GM12801 (cell line): Measurements from ENCODE around the gene FBN2.

Experiments
- TF ChIP-seq, protein P1 (sequence below): IDR thresholded peaks from one replicate; pipeline ENCODE4 v1.5.1; 2011; ENCODE audit warnings: control low read depth; ENCODE audit not compliant: insufficient read length; ENCODE audit errors: extremely low read depth

Gene FBN2

DNA sequence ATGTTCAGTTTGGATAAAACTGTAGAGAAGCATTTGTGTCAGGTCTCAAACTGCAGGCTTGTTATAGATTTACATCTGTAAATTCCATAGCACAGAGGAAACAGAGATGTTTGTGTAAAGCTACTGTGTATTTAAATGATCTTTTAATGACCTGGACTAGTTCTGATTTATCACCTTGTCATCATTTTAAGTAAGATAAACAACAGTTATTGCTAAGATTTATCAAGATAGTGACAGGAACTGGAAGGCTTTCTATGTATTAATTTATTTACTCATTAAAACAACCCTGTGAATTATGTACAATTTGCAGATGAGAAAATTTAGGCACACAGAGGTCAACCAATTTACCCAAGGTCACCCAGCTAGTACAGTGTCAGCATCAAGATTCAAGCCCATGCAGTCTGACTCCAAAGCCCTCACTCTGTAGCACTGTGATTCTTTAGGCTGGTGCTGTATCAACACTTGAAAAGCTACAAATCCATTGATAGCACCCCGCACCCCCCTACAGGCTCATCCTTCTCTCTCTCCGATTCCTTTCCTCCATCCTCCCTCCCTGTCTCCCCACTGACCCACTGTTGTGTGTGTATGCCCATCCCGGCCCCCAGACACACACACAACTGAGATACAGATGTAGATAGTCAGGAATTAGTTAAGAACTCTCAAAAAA is 184.5 kb downstream of the FBN2 start:
- TF ChIP-seq, protein P1, sequence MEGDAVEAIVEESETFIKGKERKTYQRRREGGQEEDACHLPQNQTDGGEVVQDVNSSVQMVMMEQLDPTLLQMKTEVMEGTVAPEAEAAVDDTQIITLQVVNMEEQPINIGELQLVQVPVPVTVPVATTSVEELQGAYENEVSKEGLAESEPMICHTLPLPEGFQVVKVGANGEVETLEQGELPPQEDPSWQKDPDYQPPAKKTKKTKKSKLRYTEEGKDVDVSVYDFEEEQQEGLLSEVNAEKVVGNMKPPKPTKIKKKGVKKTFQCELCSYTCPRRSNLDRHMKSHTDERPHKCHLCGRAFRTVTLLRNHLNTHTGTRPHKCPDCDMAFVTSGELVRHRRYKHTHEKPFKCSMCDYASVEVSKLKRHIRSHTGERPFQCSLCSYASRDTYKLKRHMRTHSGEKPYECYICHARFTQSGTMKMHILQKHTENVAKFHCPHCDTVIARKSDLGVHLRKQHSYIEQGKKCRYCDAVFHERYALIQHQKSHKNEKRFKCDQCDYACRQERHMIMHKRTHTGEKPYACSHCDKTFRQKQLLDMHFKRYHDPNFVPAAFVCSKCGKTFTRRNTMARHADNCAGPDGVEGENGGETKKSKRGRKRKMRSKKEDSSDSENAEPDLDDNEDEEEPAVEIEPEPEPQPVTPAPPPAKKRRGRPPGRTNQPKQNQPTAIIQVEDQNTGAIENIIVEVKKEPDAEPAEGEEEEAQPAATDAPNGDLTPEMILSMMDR = no peak

DNA sequence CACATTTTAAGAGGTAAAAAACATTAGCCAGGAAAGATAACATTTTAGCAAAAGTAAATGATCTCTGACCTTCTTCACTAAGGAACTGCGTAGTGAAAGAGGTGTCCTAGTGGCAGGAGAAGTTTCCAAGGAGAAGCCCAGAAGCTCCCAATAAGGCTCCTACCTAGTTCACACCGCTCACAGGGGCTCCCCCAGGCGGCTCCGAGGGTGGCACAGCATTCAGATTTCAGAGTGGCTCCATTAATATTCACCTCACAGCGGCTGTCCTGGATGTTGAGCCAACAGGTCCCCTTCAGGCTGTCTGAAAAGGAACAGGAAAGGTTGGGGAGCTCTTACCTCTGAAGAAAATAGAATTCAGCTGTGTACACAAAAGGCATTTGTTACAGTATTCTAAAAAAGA is 187.3 kb downstream of the FBN2 start:
- TF ChIP-seq, protein P1 = no peak

DNA sequence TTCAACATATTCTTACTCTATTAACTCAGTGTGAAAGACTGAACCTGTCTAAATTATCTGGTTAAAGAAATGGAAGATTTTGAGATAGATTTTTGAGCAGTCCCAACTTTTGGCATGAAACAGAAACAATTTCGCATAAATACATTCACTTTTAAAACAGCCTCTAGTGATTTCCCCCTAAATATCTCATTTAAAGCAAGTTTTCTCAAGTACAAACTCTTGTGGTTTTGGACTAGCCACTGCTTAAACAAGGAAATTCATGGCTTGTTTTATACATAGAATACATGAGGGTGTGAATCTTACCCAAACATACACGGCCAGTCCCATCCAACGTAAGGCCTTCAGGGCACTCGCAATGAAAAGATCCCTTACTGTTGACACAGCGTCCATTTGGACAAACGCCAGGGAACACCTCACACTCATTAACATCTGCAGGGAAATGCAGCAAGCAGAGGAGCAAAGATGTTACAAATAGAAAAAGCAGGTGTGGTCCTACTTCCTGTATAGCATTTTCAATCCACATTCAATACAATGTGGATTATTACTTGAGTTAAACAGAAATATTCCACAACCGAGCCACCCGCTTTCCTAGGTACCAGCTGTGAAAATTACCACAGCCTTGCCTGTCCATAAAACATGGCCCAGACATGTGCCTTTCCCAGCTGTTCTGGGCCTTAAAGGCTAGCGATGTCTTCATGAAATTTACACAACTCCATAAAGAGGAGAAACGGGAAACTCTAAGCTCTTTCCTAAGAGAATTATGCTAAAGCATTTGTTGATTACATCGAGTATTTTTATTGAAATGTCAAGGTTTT is 188.8 kb downstream of the FBN2 start:
- TF ChIP-seq, protein P1 = no peak

DNA sequence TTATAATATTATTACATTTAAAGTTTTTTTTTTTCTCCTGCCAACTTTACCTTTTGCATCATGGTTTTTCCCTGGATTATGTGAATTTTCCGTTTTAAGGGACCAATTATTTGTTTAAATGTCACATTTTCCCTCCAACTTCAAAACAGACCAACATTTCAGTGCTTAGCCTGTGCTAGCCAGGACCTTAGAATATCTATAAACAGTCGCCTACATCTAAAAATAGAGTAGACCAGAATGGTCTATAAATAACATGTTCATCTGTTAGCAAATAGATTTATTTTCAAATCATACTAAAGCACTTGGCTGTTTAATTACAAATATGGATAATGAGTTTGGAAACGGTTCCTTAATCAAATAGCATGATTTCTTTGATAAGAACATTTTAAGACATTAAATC is 192.0 kb downstream of the FBN2 start:
- TF ChIP-seq, protein P1 = no peak

DNA sequence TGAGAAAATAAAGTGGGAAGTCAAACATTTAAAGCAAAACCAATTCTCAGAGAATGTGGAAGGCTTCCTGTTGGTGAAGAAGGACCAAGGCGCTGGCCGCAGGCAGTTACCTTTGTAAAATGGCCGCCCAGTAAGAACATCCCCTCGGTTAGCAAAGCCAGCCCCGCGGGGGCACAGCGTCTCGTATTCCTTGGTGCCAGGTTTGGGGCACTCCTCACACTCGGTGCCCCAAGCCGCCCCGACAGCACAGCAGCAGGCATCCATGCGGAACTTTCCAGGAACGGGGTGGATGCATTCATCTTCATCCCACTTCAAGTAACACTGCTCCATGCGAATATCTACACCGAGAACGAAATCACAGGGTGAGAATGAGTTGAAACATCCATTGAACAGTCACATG is 192.8 kb downstream of the FBN2 start:
- TF ChIP-seq, protein P1 = no peak

DNA sequence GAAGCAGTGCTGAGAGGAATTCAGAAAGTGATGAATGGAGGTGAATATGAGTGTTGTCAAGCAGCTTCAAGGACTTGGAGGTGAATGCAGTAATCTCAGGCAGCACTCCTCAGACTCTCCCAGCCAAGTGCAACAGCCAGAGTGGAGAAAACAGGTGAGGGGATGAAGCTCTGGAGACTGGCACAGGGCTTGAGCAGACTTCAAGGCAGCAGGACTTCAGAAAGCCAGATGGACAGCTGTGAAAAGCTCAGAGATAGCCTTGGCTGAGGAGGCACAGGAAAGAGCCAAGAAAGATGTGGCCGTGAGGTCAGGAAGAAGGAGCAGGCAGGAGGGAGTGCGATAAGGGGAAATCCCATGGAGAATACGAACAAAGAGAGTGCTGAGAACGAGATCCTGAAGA is 194.9 kb downstream of the FBN2 start:
- TF ChIP-seq, protein P1 = no peak

GRCh38 chr5:128341056-128341455 is 197.0 kb downstream of the FBN2 start:
- TF ChIP-seq, protein P1 = no peak
